Esophagus squamous epithelium (tissue), 5 donors: Measurements from ENCODE around the gene TNIK. TPM values are rescaled to one million over a fixed set of nuclear protein-coding genes. Genes with fewer than 3 reads are reported as not detected.

Experiments used
- DNase-seq: peaks from one replicate; lab custom pipeline; 2025; lab: John Stamatoyannopoulos, UW
- H3K27ac ChIP-seq, 4 donors: fragments of 200-600 bp; sonication (generic); one replicate each; pipeline ENCODE4 v1.5.1; 2016 to 2019; ENCODE audit warnings: mild to moderate bottlenecking in 1 of 4
- H3K27me3 ChIP-seq, 4 donors: fragments of 200-600 bp; sonication (generic); 1 replicate in 3 of 4; 2 replicates in 1 of 4; pipeline versions ENCODE4 v1.5.1 to v1.6.0; 2017 to 2021; ENCODE audit warnings: antibody characterized with exemption in 1 of 4
- H3K36me3 ChIP-seq, 3 donors: fragments of 200-600 bp; sonication (generic); one replicate each; pipeline ENCODE4 v1.5.1; 2016 to 2019
- H3K4me1 ChIP-seq, 3 donors: fragments of 200-600 bp; sonication (generic); one replicate each; pipeline ENCODE4 v1.5.1; 2017 to 2019
- H3K4me3 ChIP-seq, 4 donors: fragments of 200-600 bp; sonication (generic); 1 replicate in 3 of 4; 2 replicates in 1 of 4; pipeline ENCODE4 v1.5.1; 2016 to 2019; ENCODE audit warnings: mild to moderate bottlenecking in 2 of 4, moderate library complexity in 1 of 4
- H3K9me3 ChIP-seq, 3 donors: fragments of 200-600 bp; sonication (generic); one replicate each; pipeline ENCODE4 v1.5.1; 2016 to 2019
- POLR2A ChIP-seq, 4 donors: fragments of 450-650 bp; IDR thresholded peaks; one replicate each; pipeline ENCODE4 v1.6.1; 2017; ENCODE audit warnings: antibody characterized with exemption in 4 of 4, mild to moderate bottlenecking in 4 of 4, moderate library complexity in 3 of 4
- WGBS, 2 donors: methylation state at CpG; one replicate each; pipeline ENCODE4 v1.1.5; 2018; 5-methylcytosine and 5-hydroxymethylcytosine counted together
- intact Hi-C: fragments of 100-400 bp; cut with DNase I; formaldehyde crosslinking; loops from one replicate; pipeline ENCODE4 v1.15.0; 2022
- total RNA-seq, 4 donors: library from RNA; depleted of rRNA; stranded (reverse); fragments of >200 nt; gene quantifications; one replicate each; pipeline ENCODE4 v1.1.0, GENCODE V29; 2016
- TF ChIP-seq, protein P1 (sequence below), 6 experiments: fragments of 450-650 bp in 4 of 6; fragments of 200-600 bp in 2 of 6; sonication (generic) in 2 of 6; IDR thresholded peaks; one replicate each; pipeline ENCODE4 v1.5.1; 2016 to 2019; ENCODE audit warnings: antibody characterized with exemption in 6 of 6, mild to moderate bottlenecking in 4 of 6, moderate library complexity in 4 of 6
- donor health status: DM: yes; HTN: yes; CAD: no.

TNIK gene
- 10 to 100 TPM in 1 of 4 donors, 1 to 10 TPM in 3; 2.2 to 11.6 (median 4.7) TPM for total RNA-seq

DNA sequence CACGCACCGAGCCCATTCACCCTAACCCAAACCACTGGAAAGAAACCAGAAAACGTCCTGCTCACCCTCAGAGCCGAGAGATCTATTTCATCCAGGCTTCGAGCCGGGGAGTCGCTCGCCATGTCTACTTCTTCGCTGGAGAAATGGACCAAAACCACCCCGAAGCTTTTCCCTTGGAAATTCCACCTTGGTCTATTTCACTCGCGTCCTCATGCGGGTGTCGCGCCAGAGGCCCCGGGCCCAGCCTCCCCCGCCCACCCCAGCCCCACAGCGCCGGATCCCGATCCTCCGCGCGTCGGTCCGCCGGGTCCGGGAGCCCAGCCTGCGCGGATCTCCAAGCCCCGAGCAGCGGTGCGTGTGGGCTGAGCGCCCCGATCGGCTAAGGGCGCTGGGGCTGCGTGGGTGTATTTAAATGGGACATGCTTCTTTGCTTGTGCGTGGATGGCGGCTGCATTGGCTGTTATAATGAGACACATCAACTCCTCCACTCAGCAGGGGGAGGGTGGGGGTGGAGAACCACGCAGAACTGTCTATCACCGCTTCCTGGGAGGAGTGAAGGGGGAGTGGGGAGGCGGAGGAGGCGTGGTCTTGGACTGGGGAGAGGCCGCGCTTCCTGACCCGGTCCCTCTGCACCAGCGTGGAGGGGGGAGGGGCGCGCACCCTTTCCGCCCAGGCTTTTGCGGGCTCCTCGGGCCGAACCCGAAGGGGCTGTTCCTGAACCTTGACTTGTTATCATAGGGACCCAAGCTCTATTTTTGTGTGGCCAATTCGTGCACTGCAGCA, at the start of gene TNIK:
Gene TNIK, minus strand, starts transcription at position 464 of the 783 bp plus-strand sequence. Its CDS starts 342 bp downstream, at position 122.
- 0 to 1% methylated on average over 10 to 15 of the region's 55 CpGs for WGBS, 2 donors
- intact Hi-C loops = no loop called here
- H3K36me3 ChIP-seq = no peaks in the 10 kb centered on the region
- H3K27ac ChIP-seq = peak within 1 kb of the TSS; percentile 72 to 88 (median 86)
- peak within 1 kb of the TSS; percentile 73 to 96 (median 80) for H3K4me3 ChIP-seq
- DNase-seq = peak; percentile 55
- peaks cover 5 to 59% (median 9%) of the 10 kb centered on the region in 3 donors for H3K4me1 ChIP-seq
- TF ChIP-seq POLR2A (IDR thresholded peaks at IDR 0.05) = peak in 2 of 4 donors; percentile 35 to 60
- TF ChIP-seq, protein P1, sequence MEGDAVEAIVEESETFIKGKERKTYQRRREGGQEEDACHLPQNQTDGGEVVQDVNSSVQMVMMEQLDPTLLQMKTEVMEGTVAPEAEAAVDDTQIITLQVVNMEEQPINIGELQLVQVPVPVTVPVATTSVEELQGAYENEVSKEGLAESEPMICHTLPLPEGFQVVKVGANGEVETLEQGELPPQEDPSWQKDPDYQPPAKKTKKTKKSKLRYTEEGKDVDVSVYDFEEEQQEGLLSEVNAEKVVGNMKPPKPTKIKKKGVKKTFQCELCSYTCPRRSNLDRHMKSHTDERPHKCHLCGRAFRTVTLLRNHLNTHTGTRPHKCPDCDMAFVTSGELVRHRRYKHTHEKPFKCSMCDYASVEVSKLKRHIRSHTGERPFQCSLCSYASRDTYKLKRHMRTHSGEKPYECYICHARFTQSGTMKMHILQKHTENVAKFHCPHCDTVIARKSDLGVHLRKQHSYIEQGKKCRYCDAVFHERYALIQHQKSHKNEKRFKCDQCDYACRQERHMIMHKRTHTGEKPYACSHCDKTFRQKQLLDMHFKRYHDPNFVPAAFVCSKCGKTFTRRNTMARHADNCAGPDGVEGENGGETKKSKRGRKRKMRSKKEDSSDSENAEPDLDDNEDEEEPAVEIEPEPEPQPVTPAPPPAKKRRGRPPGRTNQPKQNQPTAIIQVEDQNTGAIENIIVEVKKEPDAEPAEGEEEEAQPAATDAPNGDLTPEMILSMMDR (IDR thresholded peaks at IDR 0.05) = peak in 3 of 6 experiments; percentile 22 to 37 (median 34)
- H3K27me3 ChIP-seq = peaks cover 0 to 11% (median 0%) of the 10 kb centered on the region in 4 donors
- no peaks in the 10 kb centered on the region for H3K9me3 ChIP-seq

DNA sequence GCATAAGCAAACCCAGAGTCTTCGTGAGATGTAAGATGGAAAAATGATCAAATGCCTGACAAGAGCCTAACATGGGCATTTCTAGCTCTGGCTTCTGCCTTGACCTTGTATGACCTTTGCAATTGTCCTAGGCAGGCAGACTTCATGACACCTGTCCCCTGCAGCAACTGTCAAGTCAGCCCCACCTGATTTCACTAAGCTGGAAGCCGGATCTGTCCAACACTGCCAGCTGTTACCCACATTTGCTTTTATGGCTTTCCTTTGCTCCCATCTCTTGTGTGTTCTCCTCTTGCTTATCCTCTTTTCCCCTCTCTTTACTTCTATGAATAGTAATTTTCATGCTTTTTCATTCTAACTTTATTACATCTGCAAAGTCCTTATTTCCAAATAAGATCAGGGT, 48.5 kb upstream of the TNIK start:
- intact Hi-C loops = no loop called here
- WGBS, 2 donors = 76 to 80% methylated on average over 2 of the region's 2 CpGs

DNA sequence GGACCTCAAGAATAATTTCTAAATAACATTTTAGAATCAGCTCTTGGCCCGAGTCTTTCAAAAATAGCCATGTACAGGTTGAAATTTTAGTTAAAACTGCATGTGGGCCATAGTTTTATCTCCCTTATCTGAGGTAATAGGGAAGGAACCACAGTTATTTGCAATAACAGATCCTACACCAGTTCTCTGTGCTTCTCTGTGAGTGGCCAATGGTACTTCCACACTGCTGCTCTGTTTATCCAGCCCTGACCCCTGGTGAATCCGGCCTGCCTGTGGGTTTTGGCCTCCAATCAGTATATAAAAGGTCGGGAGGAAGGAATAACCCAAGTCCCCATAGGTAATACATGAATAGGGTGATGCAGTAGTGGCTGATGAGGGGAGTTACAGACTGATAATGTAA, 48.0 kb upstream of the TNIK start:
- Histone ChIP-seq H3K9me3 (no peaks in the 10 kb centered on the region), H3K36me3 (no peaks in the 10 kb centered on the region), H3K27ac (no peak overlapping the region), H3K4me3 (no peak overlapping the region), H3K27me3 (no peaks in the 10 kb centered on the region), H3K4me1 (no peaks in the 10 kb centered on the region)
- no peak for DNase-seq
- WGBS, 2 donors = 39 to 53% methylated on average over 3 of the region's 3 CpGs
- intact Hi-C loops = no loop called here
- TF ChIP-seq, protein P1 (IDR thresholded peaks at IDR 0.05) = no peak
- TF ChIP-seq POLR2A (IDR thresholded peaks at IDR 0.05) = no peak

More for the DNA sequence above, 48.5 kb upstream of the TNIK start:
- Histone ChIP-seq H3K4me3 (no peak overlapping the region), H3K27me3 (no peaks in the 10 kb centered on the region), H3K27ac (no peak overlapping the region), H3K9me3 (no peaks in the 10 kb centered on the region), H3K4me1 (no peaks in the 10 kb centered on the region), H3K36me3 (no peaks in the 10 kb centered on the region)
- TF ChIP-seq, protein P1 (IDR thresholded peaks at IDR 0.05) = no peak
- no peak for DNase-seq

DNA sequence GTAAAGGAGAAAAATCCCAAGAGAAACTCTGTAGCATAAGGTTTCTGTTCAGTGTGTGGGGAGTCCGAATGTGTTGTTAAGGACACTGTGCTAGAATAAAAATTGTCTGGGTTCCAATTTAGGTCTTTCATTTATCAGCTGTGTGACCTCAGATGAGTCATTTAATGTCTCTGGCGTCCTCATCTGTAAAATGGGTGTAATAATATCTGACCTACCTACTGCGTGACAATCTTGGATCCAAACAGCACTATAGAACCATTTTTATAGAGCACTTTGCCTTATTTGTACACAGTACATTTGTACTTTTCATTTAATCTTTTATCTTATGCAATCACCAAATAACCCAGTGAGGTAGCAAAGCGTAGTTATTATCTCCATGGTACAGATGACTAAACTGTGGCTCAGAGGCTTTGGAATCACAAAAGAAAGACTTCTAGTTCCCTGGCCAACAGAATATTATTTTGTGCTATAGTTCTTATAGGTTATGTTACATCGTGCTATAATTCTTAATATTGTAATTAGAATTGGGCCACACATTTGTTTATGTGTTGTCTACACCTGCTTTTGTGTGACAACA, 46.6 kb upstream of the TNIK start:
- WGBS, 2 donors = 68 to 77% methylated on average over 5 of the region's 5 CpGs
- H3K27me3 ChIP-seq = no peaks in the 10 kb centered on the region
- DNase-seq = no peak
- no peaks in the 10 kb centered on the region for H3K36me3 ChIP-seq
- TF ChIP-seq, protein P1 (IDR thresholded peaks at IDR 0.05) = no peak
- TF ChIP-seq POLR2A (IDR thresholded peaks at IDR 0.05) = no peak
- intact Hi-C loops = no loop called here
- no peaks in the 10 kb centered on the region for H3K4me1 ChIP-seq
- no peak overlapping the region for H3K4me3 ChIP-seq
- no peak overlapping the region for H3K27ac ChIP-seq
- no peaks in the 10 kb centered on the region for H3K9me3 ChIP-seq

DNA sequence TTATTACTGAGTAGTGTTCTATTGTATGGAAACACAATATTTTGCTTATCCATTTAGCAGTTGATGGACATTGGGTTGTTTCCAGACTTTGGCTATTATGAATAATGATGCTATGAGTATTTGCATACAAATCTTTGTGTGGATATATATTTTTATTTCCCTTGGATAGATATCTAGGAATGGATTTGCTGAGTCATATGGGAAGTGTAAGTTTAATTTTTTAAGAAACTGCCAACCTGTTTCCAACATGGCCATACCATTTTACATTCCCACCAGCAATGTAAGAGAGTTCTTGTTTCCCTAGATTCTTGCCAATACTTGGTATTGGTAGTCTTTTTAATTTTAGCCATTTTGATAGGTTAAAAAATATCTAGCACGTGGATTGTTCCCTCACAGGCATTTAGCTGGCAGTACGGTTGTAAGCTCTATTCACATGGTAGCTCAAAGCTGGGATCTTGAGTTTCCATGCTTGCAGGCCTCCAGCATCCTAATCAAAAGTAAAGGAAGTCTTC, 45.7 kb upstream of the TNIK start:
- H3K36me3 ChIP-seq = no peaks in the 10 kb centered on the region
- TF ChIP-seq POLR2A (IDR thresholded peaks at IDR 0.05) = no peak
- TF ChIP-seq, protein P1 (IDR thresholded peaks at IDR 0.05) = no peak
- H3K9me3 ChIP-seq = no peaks in the 10 kb centered on the region
- H3K4me3 ChIP-seq = no peak overlapping the region
- H3K27ac ChIP-seq = no peak overlapping the region
- no peaks in the 10 kb centered on the region for H3K4me1 ChIP-seq
- intact Hi-C loops = no loop called here
- whole genome bisulfite sequencing, 2 donors = 94 to 96% methylated on average over 2 of the region's 2 CpGs
- H3K27me3 ChIP-seq = no peaks in the 10 kb centered on the region
- DNase-seq = no peak
